Liver (tissue), 3 donors: ENCODE data around the gene LRRD1.
"Not testable (repeated sequence)": the region's sequence is repeated elsewhere in the genome, so short reads cannot be mapped to it uniquely, and the experiment has no call there.

ENCODE experiments used
- ATF3 ChIP-seq: IDR thresholded peaks from 2 replicates; pipeline ENCODE4 v1.6.1; 2016; ENCODE audit warnings: antibody characterized with exemption
- CTCF ChIP-seq: fragments of 150-350 bp; IDR thresholded peaks from 2 replicates; pipeline ENCODE4 v1.5.1; 2017; ENCODE audit warnings: improper control_type of control experiment, low read depth, low read length; ENCODE audit not compliant: missing input control
- FOXA1 ChIP-seq: IDR thresholded peaks from 2 replicates; pipeline ENCODE4 v1.6.1; 2016; ENCODE audit warnings: antibody characterized with exemption
- HNF4A ChIP-seq, 2 donors: conservative IDR thresholded peaks; 2 replicates each; pipeline ENCODE4 v1.6.1; 2016; ENCODE audit warnings: antibody characterized with exemption in 2 of 2, mild to moderate bottlenecking in 2 of 2
- JUND ChIP-seq, 2 donors: IDR thresholded peaks; 2 replicates each; pipeline ENCODE4 v1.6.1; 2016; ENCODE audit warnings: antibody characterized with exemption in 2 of 2
- MAX ChIP-seq: IDR thresholded peaks from 2 replicates; pipeline ENCODE4 v1.6.1; 2016; ENCODE audit warnings: antibody characterized with exemption
- YY1 ChIP-seq: IDR thresholded peaks from 2 replicates; pipeline ENCODE4 v1.6.1; 2016; ENCODE audit warnings: antibody characterized with exemption, mild to moderate bottlenecking
- TF ChIP-seq, protein P1 (sequence below): IDR thresholded peaks from 2 replicates; pipeline ENCODE4 v1.6.1; 2016; ENCODE audit warnings: antibody characterized with exemption, mild to moderate bottlenecking
- donor health status: healthy.
- donor health status: healthy.

- not testable (repeated sequence) for TF ChIP-seq MAX; CTCF; JUND (IDR thresholded peaks at IDR 0.05); YY1; FOXA1; ATF3; HNF4A (conservative IDR thresholded peaks at IDR 0.05)
- TF ChIP-seq, protein P1, sequence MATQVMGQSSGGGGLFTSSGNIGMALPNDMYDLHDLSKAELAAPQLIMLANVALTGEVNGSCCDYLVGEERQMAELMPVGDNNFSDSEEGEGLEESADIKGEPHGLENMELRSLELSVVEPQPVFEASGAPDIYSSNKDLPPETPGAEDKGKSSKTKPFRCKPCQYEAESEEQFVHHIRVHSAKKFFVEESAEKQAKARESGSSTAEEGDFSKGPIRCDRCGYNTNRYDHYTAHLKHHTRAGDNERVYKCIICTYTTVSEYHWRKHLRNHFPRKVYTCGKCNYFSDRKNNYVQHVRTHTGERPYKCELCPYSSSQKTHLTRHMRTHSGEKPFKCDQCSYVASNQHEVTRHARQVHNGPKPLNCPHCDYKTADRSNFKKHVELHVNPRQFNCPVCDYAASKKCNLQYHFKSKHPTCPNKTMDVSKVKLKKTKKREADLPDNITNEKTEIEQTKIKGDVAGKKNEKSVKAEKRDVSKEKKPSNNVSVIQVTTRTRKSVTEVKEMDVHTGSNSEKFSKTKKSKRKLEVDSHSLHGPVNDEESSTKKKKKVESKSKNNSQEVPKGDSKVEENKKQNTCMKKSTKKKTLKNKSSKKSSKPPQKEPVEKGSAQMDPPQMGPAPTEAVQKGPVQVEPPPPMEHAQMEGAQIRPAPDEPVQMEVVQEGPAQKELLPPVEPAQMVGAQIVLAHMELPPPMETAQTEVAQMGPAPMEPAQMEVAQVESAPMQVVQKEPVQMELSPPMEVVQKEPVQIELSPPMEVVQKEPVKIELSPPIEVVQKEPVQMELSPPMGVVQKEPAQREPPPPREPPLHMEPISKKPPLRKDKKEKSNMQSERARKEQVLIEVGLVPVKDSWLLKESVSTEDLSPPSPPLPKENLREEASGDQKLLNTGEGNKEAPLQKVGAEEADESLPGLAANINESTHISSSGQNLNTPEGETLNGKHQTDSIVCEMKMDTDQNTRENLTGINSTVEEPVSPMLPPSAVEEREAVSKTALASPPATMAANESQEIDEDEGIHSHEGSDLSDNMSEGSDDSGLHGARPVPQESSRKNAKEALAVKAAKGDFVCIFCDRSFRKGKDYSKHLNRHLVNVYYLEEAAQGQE = not testable (repeated sequence)
Observed at GRCh38 chr7:92184294-92184693, 5.4 kb upstream of the LRRD1 start.
